Spleen (tissue), 7 donors: ENCODE measurements around the gene AXIN1.

Experiments
- CTCF ChIP-seq, 11 experiments: fragments of 200-600 bp in 7 of 11; fragments of 450-650 bp in 4 of 11; sonication (generic) in 4 of 11; IDR thresholded peaks in 8 of 11; conservative IDR thresholded peaks in 3 of 11; 1 replicate in 7 of 11; 2 replicates in 4 of 11; pipeline versions ENCODE4 v1.4.0 to v1.8.0; 2016 to 2021; ENCODE audit warnings: antibody characterized with exemption in 11 of 11, inconsistent platforms in 4 of 11, mild to moderate bottlenecking in 1 of 11
- POLR2AphosphoS5 ChIP-seq, 3 donors: sonication (generic); formaldehyde crosslinking; IDR thresholded peaks; one replicate each; pipeline ENCODE4 v1.5.1; 2017; ENCODE audit warnings: antibody characterized with exemption in 3 of 3
- donor health status: DM: no; HTN: no; CAD: no; lungs with moderate emphysema.
- donor health status: DM: no; HTN: no; CAD: no.
- donor health status: DM: no; HTN: no; CAD: no.

- no peak for TF ChIP-seq CTCF (IDR thresholded peaks at IDR 0.05 in 8 of 11, conservative IDR thresholded peaks at IDR 0.05 in 3 of 11)
- TF ChIP-seq POLR2AphosphoS5 (IDR thresholded peaks at IDR 0.05): no peak
Observed at GRCh38 chr16:379961-380761, 27.6 kb upstream of the AXIN1 start.
